Natural killer cell (primary cell): ENCODE results near the gene CD34. TPM values are rescaled to one million over a fixed set of nuclear protein-coding genes. Genes with fewer than 3 reads are reported as not detected.

Source experiments
- ATAC-seq, 3 donors: fragments of 150-1000 bp in 2 of 3; fragments of 200-7000 bp in 1 of 3; cut with Tn5 transposase; 1 replicate in 1 of 3; 2 replicates in 2 of 3; pipeline ENCODE4 v1.10.0; 2021; ENCODE audit warnings: mild to moderate bottlenecking in 2 of 3, moderate library complexity in 2 of 3
- DNase-seq, 2 donors: peaks; one replicate each; pipeline versions ENCODE4 v3.0.0 to v3.0.0-alpha.2; 2013 to 2021; ENCODE audit warnings: mixed read lengths in 1 of 2
- H3K27ac ChIP-seq: one replicate; pipeline ENCODE4 v1.5.1; 2013; ENCODE audit warnings: mild to moderate bottlenecking, low read length
- H3K27me3 ChIP-seq: one replicate; pipeline ENCODE4 v1.6.1; 2013; ENCODE audit warnings: low read length; ENCODE audit not compliant: control insufficient read depth, insufficient read depth
- H3K36me3 ChIP-seq: one replicate; pipeline ENCODE4 v1.6.1; 2013; ENCODE audit warnings: low read length; ENCODE audit not compliant: control insufficient read depth, insufficient read depth
- H3K4me1 ChIP-seq: one replicate; pipeline ENCODE4 v1.6.1; 2013; ENCODE audit warnings: low read length; ENCODE audit not compliant: control insufficient read depth, insufficient read depth
- H3K4me3 ChIP-seq: one replicate; pipeline ENCODE4 v1.5.1; 2013; ENCODE audit warnings: low read length
- H3K9me3 ChIP-seq: one replicate; pipeline ENCODE4 v1.6.1; 2013; ENCODE audit warnings: low read length; ENCODE audit not compliant: control insufficient read depth, insufficient read depth
- H3K27ac Mint-ChIP-seq, 2 donors: one replicate each; pipeline ENCODE4 v1.8.0; 2022; ENCODE audit warnings: mild to moderate bottlenecking in 2 of 2, mixed read lengths in 2 of 2, moderate library complexity in 1 of 2
- H3K27me3 Mint-ChIP-seq, 2 donors: one replicate each; pipeline ENCODE4 v1.8.0; 2022; ENCODE audit warnings: low read depth in 2 of 2, mixed read lengths in 2 of 2
- H3K36me3 Mint-ChIP-seq: one replicate; pipeline ENCODE4 v1.8.0; 2022; ENCODE audit warnings: mixed read lengths
- H3K4me1 Mint-ChIP-seq, 2 donors: one replicate each; pipeline ENCODE4 v1.8.0; 2022; ENCODE audit warnings: mixed read lengths in 2 of 2
- H3K4me3 Mint-ChIP-seq: one replicate; pipeline ENCODE4 v1.8.0; 2022; ENCODE audit warnings: mild to moderate bottlenecking, moderate library complexity, mixed read lengths
- H3K9me3 Mint-ChIP-seq, 2 donors: one replicate each; pipeline ENCODE4 v1.8.0; 2022; ENCODE audit warnings: mixed read lengths in 2 of 2
- WGBS: methylation state at CpG from one replicate; pipeline ENCODE4 v1.1.7; 2013; ENCODE audit warnings: missing lambda C conversion rate; ENCODE audit not compliant: insufficient coverage; 5-methylcytosine and 5-hydroxymethylcytosine counted together
- intact Hi-C: fragments of 100-400 bp; cut with micrococcal nuclease; formaldehyde crosslinking; loops from one replicate; pipeline ENCODE4 v1.14.2; 2022
- total RNA-seq, 4 donors: library from RNA; stranded (reverse); fragments of 120-200 nt in 1 of 4; gene quantifications; one replicate each; pipeline versions ENCODE4 v1.2.3 to v1.2.4, GENCODE V29; 2013 to 2022
- TF ChIP-seq, protein P1 (sequence below): fragments of 200-600 bp; IDR thresholded peaks from one replicate; pipeline ENCODE4 v1.8.0; 2022; ENCODE audit warnings: antibody characterized with exemption

CD34 gene
- total RNA-seq, 3 donors from 2014 or later (not counting 1 experiment from before 2014, with no cell fraction given), result 0.14 to 0.30 TPM; not detected in 1

DNA sequence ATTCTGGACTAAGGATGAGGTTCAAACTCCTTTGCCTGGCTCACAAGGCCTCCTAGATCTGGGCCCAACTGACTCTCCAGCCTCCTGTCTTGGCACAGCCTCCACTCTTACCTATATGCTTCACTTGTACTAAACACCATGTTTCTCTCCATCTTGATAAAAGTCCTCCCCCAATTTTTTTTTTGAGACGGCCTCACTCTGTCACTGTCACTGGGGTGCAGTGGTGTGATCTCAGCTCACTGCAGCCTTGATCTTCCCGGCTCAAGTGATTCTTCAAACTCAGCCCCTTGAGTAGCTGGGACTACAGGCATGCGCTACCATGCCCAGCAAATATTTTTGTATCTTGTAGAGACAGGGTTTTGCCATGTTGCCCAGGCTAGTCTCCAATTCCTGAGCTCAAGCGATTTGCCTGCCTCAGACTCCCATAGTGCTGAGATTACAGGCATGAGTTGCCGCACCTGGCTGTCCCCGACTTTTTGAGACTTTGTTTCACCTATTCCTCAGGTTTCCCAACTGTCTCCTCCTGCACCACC is 39.7 kb downstream of the CD34 start:
- peak overlapping the region in 1 of 2 donors; percentile 84 for H3K27ac Mint-ChIP-seq
- no peak overlapping the region for H3K27ac ChIP-seq

DNA sequence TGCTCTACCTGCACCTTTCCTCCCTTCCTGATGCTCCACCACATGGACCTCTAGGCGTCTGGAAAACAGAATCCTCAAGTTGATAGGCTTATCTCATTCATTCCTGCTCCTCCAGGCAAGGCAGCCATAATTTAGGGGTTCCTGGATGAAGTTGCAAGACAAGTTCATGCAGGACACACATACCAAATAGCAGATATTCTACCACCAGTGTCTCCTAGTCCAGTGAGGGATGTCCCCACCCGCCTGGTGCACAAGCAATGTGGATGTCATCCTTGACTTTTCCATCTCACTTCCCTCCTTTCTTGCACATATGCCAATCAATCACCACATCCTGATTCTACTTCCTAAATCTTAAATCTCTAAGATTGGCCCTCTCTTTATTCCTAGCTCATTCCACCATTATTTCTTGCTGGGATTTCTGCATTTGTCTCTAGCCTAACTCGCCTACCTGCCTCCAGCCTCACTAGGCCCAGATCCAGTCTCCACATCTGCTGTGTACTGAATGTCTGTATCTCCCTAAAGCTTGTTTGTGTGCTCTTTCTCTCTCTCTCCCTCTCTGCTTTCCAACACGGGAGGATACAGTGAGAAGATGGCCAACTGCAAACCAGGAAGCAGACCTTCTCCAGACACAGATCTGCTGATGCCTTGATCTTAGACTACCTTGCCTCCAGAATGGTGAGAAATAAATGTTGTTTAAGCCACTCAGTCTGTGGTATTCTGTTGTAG is 40.5 kb downstream of the CD34 start:
- no peaks in the 10 kb centered on the region for H3K36me3 Mint-ChIP-seq
- Histone ChIP-seq H3K36me3 (peaks cover 7% of the 10 kb centered on the region), H3K9me3 (no peaks in the 10 kb centered on the region), H3K4me1 (peaks cover 57% of the 10 kb centered on the region), H3K4me3 (no peak overlapping the region), H3K27me3 (no peaks in the 10 kb centered on the region), H3K27ac (no peak overlapping the region)
- no peak for DNase-seq
- peak overlapping the region; percentile 84 for H3K4me3 Mint-ChIP-seq
- intact Hi-C loops, result no loop called here
- TF ChIP-seq, protein P1, sequence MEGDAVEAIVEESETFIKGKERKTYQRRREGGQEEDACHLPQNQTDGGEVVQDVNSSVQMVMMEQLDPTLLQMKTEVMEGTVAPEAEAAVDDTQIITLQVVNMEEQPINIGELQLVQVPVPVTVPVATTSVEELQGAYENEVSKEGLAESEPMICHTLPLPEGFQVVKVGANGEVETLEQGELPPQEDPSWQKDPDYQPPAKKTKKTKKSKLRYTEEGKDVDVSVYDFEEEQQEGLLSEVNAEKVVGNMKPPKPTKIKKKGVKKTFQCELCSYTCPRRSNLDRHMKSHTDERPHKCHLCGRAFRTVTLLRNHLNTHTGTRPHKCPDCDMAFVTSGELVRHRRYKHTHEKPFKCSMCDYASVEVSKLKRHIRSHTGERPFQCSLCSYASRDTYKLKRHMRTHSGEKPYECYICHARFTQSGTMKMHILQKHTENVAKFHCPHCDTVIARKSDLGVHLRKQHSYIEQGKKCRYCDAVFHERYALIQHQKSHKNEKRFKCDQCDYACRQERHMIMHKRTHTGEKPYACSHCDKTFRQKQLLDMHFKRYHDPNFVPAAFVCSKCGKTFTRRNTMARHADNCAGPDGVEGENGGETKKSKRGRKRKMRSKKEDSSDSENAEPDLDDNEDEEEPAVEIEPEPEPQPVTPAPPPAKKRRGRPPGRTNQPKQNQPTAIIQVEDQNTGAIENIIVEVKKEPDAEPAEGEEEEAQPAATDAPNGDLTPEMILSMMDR, result no peak
- WGBS, result 90% methylated on average over 4 of the region's 4 CpGs
- peak overlapping the region in 1 of 2 donors; percentile 84 for H3K27ac Mint-ChIP-seq
- no peak for ATAC-seq
- H3K27me3 Mint-ChIP-seq, result no peaks in the 10 kb centered on the region
- H3K4me1 Mint-ChIP-seq, result peaks cover 68 to 74% of the 10 kb centered on the region in 2 donors
- H3K9me3 Mint-ChIP-seq, result no peaks in the 10 kb centered on the region

More for the DNA sequence above, 39.7 kb downstream of the CD34 start:
- Mint-ChIP-seq H3K36me3 (no peaks in the 10 kb centered on the region), H3K4me3 (peak overlapping the region; percentile 84), H3K4me1 (peaks cover 62 to 67% of the 10 kb centered on the region in 2 donors), H3K9me3 (no peaks in the 10 kb centered on the region), H3K27me3 (no peaks in the 10 kb centered on the region)
- no peaks in the 10 kb centered on the region for H3K9me3 ChIP-seq
- TF ChIP-seq, protein P1, result no peak
- H3K4me3 ChIP-seq, result no peak overlapping the region
- no peaks in the 10 kb centered on the region for H3K27me3 ChIP-seq
- intact Hi-C loops, result no loop called here
- WGBS, result 91% methylated on average over 6 of the region's 6 CpGs
- DNase-seq (no peak), ATAC-seq (no peak)
- H3K4me1 ChIP-seq, result peaks cover 54% of the 10 kb centered on the region
- peaks cover 7% of the 10 kb centered on the region for H3K36me3 ChIP-seq

DNA sequence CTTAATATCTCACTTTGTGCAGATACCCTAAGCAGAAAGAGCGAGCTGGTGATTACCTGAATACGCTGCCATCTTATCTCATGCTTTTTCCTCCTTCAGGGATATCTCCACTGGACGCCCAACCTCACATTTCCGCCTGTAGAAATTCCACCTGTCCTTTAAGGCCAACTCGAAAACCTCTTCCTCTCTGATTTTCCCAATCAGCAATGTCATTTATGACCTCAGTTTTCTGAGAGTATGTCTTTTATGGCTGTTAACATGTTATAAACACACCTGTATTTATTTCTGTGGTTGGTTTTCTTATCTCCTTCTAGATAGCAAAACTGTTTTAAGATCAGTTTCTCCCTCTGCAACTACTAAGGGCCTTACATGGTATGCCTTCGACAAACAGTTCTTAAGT is 41.1 kb downstream of the CD34 start:
- ATAC-seq (no peak), DNase-seq (no peak)
- Histone ChIP-seq H3K27ac (peak overlapping the region; percentile 40), H3K9me3 (no peaks in the 10 kb centered on the region), H3K36me3 (peaks cover 11% of the 10 kb centered on the region), H3K4me3 (no peak overlapping the region), H3K27me3 (no peaks in the 10 kb centered on the region), H3K4me1 (peaks cover 62% of the 10 kb centered on the region)
- Mint-ChIP-seq H3K9me3 (no peaks in the 10 kb centered on the region), H3K4me3 (peak overlapping the region; percentile 84), H3K36me3 (no peaks in the 10 kb centered on the region), H3K4me1 (peaks cover 73 to 80% of the 10 kb centered on the region in 2 donors), H3K27ac (peak overlapping the region in 1 of 2 donors; percentile 84), H3K27me3 (no peaks in the 10 kb centered on the region)
- 94% methylated on average over 4 of the region's 6 CpGs for WGBS
- intact Hi-C loops, result loop anchor here (1.0 to 2.0 kb wide), 2 partner anchors 42 to 71 kb away; no protein-coding TSS in a partner anchor
- TF ChIP-seq, protein P1, result no peak
